ENCODE measurements around the gene CORO2A.

- TF ChIP-seq, protein P1, sequence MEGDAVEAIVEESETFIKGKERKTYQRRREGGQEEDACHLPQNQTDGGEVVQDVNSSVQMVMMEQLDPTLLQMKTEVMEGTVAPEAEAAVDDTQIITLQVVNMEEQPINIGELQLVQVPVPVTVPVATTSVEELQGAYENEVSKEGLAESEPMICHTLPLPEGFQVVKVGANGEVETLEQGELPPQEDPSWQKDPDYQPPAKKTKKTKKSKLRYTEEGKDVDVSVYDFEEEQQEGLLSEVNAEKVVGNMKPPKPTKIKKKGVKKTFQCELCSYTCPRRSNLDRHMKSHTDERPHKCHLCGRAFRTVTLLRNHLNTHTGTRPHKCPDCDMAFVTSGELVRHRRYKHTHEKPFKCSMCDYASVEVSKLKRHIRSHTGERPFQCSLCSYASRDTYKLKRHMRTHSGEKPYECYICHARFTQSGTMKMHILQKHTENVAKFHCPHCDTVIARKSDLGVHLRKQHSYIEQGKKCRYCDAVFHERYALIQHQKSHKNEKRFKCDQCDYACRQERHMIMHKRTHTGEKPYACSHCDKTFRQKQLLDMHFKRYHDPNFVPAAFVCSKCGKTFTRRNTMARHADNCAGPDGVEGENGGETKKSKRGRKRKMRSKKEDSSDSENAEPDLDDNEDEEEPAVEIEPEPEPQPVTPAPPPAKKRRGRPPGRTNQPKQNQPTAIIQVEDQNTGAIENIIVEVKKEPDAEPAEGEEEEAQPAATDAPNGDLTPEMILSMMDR (IDR thresholded peaks at IDR 0.05) = no peak
- TF ChIP-seq POLR2A (IDR thresholded peaks at IDR 0.05) = no peak
Observed at GRCh38 chr9:98085058-98085457, 107.4 kb downstream of the CORO2A start.
